Stimulated activated CD4-positive, alpha-beta T cell treated with anti-CD3 and anti-CD28 coated beads, Interleukin-1b, Interleukin-23, amount 100 ng/mL, for 48 hours (primary cell): ENCODE results near the gene APOL5.

Experiments used
- DNase-seq: peaks from one replicate; pipeline ENCODE4 v3.0.0-alpha.2; 2020

APOL5 gene

DNA sequence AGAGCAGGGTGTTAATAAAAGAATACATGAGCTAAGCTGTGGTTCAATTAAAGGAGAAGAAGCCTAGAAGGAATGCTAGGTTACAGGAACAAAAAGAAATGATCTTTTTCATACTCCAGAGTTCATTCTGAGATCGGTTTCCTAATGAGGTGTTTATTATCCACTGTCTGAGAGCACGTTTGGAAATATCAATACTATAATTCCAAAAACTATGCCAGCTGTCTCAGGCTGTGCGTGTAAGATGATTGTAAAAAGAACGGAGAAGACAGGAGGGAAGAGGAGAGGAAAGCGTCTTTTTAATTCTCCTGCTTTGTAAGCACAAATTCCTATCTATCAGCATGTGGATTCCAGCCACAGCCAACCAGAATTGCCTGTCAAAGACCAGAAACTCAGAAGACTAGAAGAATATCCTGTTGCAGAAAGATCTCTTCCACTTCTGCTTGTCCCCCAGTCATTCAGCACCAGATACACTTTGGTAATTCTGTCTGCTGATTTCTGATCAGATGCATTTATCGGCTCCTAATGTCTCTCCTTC lies 25.7 kb downstream of the APOL5 start:
- no peak for DNase-seq

DNA sequence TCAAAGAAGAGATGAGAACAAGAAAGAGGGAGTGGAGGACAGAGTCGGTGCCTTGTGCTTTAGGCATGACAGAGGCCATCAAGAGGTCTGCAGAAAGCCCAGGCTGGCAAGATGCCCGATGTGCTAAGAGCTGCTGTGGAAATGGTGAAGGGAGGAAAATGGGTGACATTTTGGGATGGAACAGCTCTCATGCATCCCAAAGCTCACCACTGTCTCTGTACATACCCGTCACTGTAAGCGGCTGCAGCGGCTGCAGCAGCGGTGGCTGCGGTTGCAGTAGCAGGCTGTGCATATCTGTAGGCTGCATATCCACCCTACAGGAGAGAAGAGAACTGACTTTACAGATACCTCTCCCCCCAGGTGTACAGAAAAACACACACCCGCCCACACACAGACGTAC lies 28.6 kb downstream of the APOL5 start:
- no peak for DNase-seq

DNA sequence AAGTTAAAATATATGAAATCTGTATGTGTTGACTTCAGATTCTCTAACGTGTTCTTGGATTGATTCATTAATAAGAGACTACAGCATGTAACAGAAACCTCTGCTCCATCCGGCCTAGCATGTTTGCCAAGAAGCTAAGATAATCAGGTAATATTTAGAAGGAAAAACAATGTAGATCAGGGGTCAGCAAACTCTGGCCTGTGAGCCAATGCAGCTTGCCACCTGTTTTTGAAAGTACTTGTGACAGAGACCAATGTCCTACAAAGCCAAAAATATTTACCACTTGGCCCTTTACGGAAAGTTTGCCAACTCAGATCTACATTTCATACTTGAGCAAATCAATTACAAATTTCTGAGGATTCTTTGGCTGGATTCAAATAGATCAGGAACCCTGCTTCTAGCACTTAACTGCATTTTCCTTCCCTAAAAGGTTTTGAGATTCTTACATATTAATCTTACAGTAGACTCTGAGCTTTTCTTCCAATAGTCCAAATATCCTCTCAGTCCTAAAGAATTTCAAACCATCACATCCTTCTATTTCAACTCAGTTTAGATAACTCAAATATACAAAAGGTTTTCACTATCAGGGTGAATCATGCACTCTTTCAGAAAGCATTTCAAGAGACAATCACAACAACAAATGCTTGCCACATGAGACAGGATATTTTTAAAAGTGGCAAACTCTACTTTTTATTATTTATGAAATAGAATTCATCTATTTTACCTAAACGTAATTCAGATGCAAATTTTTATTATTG lies 29.5 kb downstream of the APOL5 start:
- no peak for DNase-seq

GRCh38 chr22:35749808-35750207 lies 32.1 kb downstream of the APOL5 start:
- DNase-seq: no peak

GRCh38 chr22:35752006-35752862 lies 34.6 kb downstream of the APOL5 start:
- no peak for DNase-seq

DNA sequence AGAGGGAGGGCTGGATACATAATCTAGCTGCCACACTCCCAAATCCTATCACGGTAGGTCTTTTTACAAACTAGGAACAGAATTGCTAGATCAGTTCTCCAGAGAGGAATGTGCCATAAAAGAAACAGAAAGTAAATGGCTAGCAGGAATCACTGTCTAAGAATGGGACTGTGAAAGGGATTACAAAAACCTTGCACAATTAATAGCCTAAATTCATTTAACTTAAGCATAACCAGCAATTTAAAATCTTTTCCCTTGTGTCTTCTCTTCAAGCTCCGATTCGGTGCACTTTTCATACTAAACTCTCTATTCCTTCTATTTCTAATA lies 35.2 kb downstream of the APOL5 start:
- DNase-seq: no peak

DNA sequence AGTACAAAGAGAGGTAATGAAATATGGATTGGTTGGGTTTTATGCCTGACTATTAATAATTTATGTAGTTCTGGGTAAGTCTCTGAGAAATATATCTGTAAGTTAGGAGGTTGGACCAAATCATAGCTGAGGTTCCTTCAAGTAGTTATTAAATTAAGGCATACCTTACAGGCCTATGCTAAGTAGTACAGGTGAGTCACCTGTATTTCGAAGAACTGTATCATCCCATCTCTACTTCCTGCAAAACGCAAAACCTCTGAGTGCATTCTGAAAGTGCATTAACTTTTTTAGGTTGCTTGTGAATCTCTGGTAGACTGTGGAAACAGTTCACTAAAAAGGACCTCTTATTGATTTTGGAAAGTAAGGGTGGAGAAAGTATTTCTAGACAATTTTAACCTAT lies 37.1 kb downstream of the APOL5 start:
- no peak for DNase-seq

DNA sequence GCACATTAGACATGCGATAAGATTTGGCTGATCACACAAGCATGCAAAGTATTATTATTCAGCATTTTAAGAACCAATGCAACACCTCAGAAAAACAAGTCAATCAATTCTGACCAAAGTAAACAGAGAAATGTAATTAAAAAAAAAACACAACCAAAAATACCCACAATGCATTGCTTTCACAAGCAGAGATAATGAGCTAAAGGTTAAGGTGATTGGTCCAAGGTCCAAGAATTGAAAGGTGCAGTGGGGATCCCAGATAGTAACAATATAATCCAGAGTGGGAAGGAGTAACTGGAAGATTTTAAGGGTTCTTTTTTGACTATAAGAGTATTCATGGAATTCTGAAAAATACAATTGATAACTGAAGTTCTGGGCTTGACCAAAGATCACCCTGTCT lies 39.0 kb downstream of the APOL5 start:
- DNase-seq: no peak

DNA sequence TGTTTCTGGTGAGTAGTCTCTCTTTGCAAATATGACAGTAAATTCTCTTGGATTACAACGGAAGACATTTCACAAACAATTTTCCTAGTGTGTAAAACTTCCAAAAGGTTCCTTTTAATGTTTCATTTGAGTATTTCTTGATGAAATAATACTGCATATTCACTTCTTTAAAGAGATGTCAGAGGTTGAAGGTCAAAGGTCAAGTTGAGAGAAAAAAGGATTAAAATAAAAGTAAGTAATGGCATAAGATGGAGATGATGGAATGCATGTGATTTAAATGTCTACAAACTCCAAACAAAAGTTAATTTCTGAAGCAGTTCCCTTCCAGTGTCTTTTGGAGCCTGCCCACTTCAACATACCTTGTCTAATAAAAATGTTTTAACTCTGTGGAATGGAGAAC lies 40.7 kb downstream of the APOL5 start:
- DNase-seq: no peak

GRCh38 chr22:35761037-35761436 lies 43.4 kb downstream of the APOL5 start:
- no peak for DNase-seq

- no peak for DNase-seq
Measured at GRCh38 chr22:35766654-35767580, 49.2 kb downstream of the APOL5 start.

DNA sequence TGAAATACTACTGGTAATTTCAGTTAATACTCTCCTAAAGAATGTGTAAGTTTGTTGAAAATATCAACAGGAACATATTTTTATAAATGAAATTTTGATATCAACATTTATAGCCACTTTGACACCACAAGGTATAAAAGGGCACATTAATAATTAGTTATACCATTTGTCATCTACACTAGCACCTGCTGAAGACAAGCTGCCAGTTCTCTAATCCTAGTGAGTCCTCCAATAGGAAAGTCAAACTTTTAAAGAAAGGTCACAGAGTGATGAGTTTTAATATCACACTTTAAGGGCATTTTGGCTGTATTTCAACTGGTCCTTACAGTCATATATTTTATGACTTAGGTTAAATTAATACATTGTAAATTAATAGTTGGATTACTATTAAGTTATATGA lies 52.3 kb downstream of the APOL5 start:
- DNase-seq: no peak

DNA sequence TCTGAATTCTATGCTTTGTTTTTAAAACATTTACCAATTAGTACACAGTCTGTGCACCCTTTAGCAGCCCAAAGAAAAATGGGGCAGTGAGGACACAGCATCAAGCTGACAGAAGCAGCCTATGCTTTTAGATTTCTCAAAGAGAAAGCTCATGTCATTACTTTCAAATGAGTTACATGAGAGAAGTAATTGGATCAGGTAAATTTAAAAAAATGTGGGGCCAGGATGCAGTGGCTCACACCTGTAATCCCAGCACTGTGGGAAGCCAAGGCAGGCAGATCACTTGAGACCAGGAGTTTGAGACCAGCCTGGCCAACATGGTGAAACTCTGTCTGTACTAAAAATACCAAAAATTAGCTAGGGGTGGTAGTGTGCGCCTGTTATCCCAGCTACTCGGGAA lies 57.7 kb downstream of the APOL5 start:
- DNase-seq: no peak

- no peak for DNase-seq
Measured at GRCh38 chr22:35777335-35777975, 59.8 kb downstream of the APOL5 start.
